NCI-H82 (cell line): ENCODE data around the gene HDAC10.
A peak's percentile ranks its signal among the peaks of the same experiment; 100 is the strongest.

ENCODE experiments used
- DNase-seq: peaks from one replicate; lab custom pipeline; 2025; lab: John Stamatoyannopoulos, UW

The HDAC10 gene

GRCh38 chr22:50255607-50256006 lies 4.5 kb upstream of the HDAC10 start:
- DNase-seq = no peak

GRCh38 chr22:50255099-50255498 lies 4.0 kb upstream of the HDAC10 start:
- no peak for DNase-seq

DNA sequence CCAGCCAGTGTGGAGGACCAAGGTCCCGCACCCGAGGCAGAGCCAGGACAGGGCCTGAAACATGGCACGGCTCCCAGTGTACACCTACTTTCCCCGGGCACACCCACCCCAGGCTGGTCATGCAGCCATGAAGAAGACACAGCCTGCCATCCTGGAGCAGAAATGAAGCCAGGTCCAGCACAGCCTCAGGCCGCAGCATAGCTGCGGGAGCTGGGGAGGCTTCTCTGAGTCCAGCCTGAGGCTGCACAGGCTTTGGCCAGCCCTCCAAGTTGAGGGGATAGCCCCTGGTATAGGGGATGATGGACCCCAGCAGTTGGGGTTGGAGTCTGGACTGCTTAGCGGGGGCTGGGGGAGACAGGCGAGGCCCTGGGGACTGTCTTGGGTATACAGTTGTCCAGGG lies 2.9 kb upstream of the HDAC10 start:
- no peak for DNase-seq

GRCh38 chr22:50253046-50253915 lies 2.2 kb upstream of the HDAC10 start:
- DNase-seq = no peak

- DNase-seq = peak; percentile 59
These were observed 1.3 kb upstream of the HDAC10 start for GRCh38 chr22:50252082-50253045.

DNA sequence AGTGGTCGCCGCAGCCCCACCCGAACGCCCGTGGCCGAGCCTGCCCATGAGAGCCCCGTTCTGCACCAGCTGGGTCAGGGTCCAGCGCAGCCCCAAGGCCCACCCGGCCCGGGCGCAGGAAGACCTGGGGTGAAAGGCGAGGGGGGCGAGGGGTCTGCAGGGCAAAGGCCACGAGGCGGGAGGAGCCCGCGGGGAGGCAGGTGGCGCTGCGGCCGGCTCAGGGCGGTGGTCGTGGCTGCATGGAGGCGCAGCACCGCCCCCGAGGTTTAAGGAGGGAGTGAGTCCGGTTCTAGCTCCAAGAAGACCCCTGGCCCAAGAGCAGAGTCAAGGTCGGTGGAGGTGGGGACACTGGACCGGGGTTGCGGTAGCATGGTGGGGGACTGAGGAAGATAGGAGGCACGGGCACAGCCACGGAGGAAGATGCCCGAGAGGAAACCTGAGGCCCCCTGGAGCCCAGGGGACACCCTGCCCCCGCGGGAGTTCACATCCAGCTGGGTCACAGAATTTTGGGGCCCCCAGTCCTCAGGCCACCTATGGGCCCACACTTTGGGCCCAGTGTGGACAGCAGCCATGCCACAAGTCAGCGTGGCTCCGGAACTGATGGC lies 514 bp upstream of the HDAC10 start:
- DNase-seq = no peak

- no peak for DNase-seq
These were observed 863 bp downstream of the HDAC10 start for GRCh38 chr22:50250249-50250554.

GRCh38 chr22:50249341-50250248 lies 1.5 kb downstream of the HDAC10 start:
- DNase-seq = no peak

DNA sequence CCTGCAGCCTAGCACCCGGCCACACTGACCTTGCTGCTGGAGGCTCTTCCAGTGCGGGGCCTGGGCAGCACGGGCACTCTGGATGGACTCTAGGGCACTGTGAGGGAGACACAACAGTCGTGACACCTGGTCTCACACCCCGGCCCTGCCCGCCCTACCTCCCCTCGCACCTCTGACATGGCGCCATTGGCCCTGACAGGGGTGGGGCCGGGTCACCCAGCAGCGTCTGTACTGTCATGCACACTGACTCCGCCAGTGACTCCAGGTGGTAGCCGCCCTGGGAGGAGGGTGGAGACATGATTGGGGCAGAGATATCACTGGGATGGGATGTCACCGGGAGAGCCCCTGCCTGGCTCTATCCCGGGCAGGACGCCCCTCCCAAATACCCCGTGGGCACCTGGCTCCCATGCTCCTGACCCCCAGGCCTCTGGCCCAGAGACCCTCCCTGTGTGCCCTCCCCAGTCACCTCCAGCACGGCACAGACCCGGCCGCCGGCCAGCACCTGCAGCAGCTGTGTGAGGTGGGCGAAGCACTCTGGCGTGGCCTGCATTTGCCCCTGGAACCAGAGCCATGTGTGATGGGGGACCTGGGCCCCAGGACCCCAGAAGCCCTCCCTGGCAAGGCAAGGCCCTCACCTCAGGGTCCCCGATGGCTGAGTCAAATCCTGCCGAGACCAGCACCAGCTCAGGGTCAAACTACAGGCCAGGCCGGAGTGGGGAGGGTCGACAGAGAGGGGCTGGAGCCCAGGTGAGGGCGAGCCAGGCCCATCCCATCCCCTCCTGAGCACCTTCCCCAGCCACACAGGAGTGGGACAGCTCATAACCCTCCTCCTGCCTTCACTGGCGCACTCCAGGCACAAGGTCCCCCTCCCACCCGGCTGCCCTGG lies 2.6 kb downstream of the HDAC10 start:
- DNase-seq = no peak

- peak; percentile 58 for DNase-seq
These were observed 3.3 kb downstream of the HDAC10 start for GRCh38 chr22:50247748-50248147.

DNA sequence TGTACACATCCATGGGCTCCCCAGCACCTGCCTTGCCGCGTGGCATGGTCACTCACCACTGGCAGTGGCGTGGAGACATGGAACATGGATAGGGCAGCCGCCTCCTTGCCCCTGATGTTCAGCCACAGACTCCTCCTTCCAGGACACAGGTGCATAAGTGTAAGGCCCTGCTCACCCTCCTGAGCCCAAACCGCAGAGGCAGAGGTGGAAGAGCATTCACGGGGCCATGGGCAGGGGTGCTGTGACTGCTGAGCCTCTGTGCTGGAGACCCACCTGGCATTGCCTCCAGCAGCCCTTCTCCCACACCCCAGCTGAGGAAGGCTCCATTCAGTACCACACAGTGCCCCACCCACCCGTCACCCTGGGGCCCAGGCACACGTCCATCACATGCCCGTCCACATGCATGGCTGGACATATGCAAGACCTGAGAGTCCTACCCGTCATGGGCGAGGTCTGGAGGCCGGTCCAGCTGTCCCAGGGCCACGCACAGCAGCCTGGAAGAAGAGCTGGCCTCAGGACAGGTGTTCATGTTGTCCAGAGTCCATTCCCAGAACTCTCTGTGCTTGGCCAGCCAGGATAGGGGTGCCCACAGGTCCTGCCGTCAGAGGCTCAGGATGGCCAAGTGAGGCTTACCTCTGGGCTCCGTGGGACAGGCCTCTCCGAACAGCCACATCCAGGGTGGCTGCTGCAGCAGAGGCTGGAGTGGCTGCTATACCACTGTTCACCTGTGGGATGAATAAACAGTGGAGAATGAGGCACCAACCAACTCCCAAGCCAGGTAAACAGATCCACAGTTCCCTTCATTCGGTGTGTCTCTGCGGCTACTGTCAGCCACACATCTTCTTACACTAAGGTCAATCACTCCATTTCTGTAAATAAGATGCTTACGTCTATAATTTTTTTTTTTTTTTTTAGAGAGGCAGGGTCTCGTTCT lies 4.6 kb downstream of the HDAC10 start:
- peak; percentile 17 for DNase-seq

GRCh38 chr22:50245214-50246072 lies 5.6 kb downstream of the HDAC10 start:
- peak; percentile 76 for DNase-seq

- DNase-seq = peak; percentile 93
These were observed 6.4 kb downstream of the HDAC10 start, which contains the start of gene TUBGCP6 for GRCh38 chr22:50244420-50245213. TUBGCP6 (minus strand) TSS chr22:50245023; CDS start chr22:50244459, 564 bp downstream.

DNA sequence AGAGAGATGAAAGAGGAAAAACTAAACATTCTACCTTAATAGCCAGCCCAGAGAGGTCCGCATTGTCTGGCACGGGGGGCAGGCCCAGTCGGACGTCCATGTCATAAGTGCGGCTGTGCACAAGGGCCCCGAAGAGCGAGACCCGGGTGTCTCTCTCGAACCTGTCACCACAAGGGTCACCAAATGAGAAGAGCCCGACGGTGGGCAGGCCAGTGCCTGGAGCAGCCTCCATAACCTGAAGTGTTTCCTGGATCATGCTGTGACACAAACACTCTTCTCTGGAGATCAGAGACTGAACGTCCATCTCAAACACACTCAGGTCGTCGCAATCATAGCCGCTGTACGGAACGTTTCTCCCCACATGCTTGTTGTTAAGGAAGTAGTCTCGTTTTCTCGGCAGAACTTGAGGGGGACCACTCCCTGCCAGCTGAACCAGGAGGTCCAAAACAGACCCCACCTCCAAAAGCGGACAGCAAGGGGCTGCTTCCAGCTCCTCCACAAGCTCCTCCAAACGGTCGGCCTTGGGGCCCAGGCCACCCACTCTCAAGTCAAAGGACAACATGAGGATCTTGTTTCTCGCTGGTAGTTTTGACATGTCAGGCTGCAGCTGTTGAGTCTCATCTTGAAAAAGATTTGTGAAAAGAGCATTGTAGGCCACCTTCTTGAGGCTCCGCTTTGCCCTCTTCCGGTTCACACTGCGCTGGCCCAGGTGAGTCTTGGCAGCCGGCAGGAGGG lies 7.2 kb downstream of the HDAC10 start:
- no peak for DNase-seq

GRCh38 chr22:50242406-50242949 lies 8.6 kb downstream of the HDAC10 start:
- no peak for DNase-seq

- no peak for DNase-seq
These were observed 12.3 kb downstream of the HDAC10 start for GRCh38 chr22:50238755-50239154.
